ENCODE results near the gene PRLH. TPM values are rescaled to one million over a fixed set of nuclear protein-coding genes. Genes with fewer than 3 reads are reported as not detected.

Gene PRLH
- total RNA-seq, 1 donor from 2014 or later, result not detected

DNA sequence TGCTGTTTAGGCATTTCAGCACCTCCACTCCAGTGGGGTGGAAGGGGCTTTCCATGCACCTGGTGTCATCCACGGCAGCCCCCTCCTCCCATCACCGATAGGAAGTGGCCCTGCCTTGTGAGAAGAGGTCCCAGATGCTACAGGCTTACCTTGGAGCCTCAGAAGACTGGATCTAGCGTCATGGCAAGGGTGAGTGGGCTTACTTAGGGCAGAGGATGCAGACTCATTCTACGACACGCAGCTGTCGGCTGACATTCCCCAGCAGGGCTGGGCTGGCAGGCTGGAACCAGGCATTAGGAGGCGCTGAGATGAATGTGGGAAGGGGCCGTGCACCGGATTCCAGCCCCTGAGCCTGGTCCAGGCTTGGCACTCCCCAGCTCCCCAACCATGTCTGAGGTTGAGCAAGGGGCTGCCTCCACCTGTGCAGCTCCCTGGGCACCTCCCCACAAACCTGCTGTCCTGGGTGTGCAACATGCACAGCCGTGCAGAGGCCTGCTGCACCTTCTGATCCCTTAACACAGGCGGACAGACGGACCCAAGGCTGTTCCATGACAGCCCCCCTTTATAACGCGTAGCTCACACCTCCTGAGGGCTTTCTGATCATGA is 1.7 kb upstream of the PRLH start:
- no peak for FAIRE-seq

DNA sequence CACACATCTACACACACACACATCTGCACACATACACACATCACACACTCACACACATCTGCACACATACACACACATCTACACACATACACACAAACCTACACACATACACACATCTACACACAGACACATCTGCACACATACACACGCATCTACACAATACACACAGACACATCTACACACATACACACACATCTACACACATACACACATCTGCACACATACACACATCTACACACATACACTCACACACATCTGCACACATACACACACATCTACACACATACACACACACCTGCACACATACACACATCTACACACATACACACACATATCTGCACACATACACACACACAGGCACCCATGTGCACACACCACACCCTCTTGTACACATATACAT is 400 bp upstream of the PRLH start:
- no peak overlapping the region for H3K27ac Mint-ChIP-seq (ENCODE audit: unreplicated experiment)
- peak overlapping the region; percentile 10 for H2AFZ ChIP-seq (ENCODE audit: low read depth, low read length)
- FAIRE-seq (peak; percentile 86), DNase-seq (ENCODE audit: low read depth) (no peak)
- H3K27me3 ChIP-seq (ENCODE audit: insufficient read depth, low read length), result no peaks in the 10 kb centered on the region
- no peak overlapping the region for H3K4me3 Mint-ChIP-seq (ENCODE audit: unreplicated experiment)
- H3K4me1 ChIP-seq (ENCODE audit: insufficient read depth, low read length), result no peaks in the 10 kb centered on the region
- peaks cover 4% of the 10 kb centered on the region for H3K9me3 Mint-ChIP-seq (ENCODE audit: unreplicated experiment)
- H3K27me3 Mint-ChIP-seq (ENCODE audit: low read depth, unreplicated experiment), result peaks cover 31% of the 10 kb centered on the region
- H3K4me2 ChIP-seq (ENCODE audit: low read length), result no peak overlapping the region
- no peaks in the 10 kb centered on the region for H3K79me2 ChIP-seq (ENCODE audit: insufficient read depth, low read length)
- H3K27ac ChIP-seq (ENCODE audit: low read depth, low read length), result no peak overlapping the region
- H3K9ac ChIP-seq (ENCODE audit: low read length), result no peak overlapping the region
- no peak overlapping the region for H3K4me3 ChIP-seq (ENCODE audit: insufficient read depth, low read depth, low read length)
- no peaks in the 10 kb centered on the region for H3K36me3 ChIP-seq (ENCODE audit: insufficient read depth, low read length)
- peaks cover 12% of the 10 kb centered on the region for H3K9me3 ChIP-seq (ENCODE audit: insufficient read depth, low read depth, low read length)
- H3K4me1 Mint-ChIP-seq (ENCODE audit: low read depth, unreplicated experiment), result no peaks in the 10 kb centered on the region
- no peaks in the 10 kb centered on the region for H4K20me1 ChIP-seq (ENCODE audit: insufficient read depth, low read length)
- no peak for TF ChIP-seq EZH2 (IDR thresholded peaks at IDR 0.05; ENCODE audit: insufficient read depth, low read length)
- TF ChIP-seq, protein P1, sequence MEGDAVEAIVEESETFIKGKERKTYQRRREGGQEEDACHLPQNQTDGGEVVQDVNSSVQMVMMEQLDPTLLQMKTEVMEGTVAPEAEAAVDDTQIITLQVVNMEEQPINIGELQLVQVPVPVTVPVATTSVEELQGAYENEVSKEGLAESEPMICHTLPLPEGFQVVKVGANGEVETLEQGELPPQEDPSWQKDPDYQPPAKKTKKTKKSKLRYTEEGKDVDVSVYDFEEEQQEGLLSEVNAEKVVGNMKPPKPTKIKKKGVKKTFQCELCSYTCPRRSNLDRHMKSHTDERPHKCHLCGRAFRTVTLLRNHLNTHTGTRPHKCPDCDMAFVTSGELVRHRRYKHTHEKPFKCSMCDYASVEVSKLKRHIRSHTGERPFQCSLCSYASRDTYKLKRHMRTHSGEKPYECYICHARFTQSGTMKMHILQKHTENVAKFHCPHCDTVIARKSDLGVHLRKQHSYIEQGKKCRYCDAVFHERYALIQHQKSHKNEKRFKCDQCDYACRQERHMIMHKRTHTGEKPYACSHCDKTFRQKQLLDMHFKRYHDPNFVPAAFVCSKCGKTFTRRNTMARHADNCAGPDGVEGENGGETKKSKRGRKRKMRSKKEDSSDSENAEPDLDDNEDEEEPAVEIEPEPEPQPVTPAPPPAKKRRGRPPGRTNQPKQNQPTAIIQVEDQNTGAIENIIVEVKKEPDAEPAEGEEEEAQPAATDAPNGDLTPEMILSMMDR (IDR thresholded peaks at IDR 0.05; ENCODE audit: insufficient read depth, low read depth, low read length), result no peak
- peaks cover 2% of the 10 kb centered on the region for H3K36me3 Mint-ChIP-seq (ENCODE audit: low read depth, unreplicated experiment)

More for the DNA sequence above, 1.7 kb upstream of the PRLH start:
- Histone ChIP-seq H3K4me2 (ENCODE audit: low read length) (no peak overlapping the region), H3K79me2 (ENCODE audit: insufficient read depth, low read length) (no peaks in the 10 kb centered on the region), H3K9ac (ENCODE audit: low read length) (no peak overlapping the region), H3K27me3 (ENCODE audit: insufficient read depth, low read length) (no peaks in the 10 kb centered on the region), H3K4me3 (ENCODE audit: insufficient read depth, low read depth, low read length) (no peak overlapping the region), H4K20me1 (ENCODE audit: insufficient read depth, low read length) (no peaks in the 10 kb centered on the region), H3K9me3 (ENCODE audit: insufficient read depth, low read depth, low read length) (peaks cover 12% of the 10 kb centered on the region), H2AFZ (ENCODE audit: low read depth, low read length) (no peak overlapping the region), H3K36me3 (ENCODE audit: insufficient read depth, low read length) (no peaks in the 10 kb centered on the region), H3K27ac (ENCODE audit: low read depth, low read length) (no peak overlapping the region), H3K4me1 (ENCODE audit: insufficient read depth, low read length) (no peaks in the 10 kb centered on the region)
- Mint-ChIP-seq H3K9me3 (ENCODE audit: unreplicated experiment) (peaks cover 3% of the 10 kb centered on the region), H3K36me3 (ENCODE audit: low read depth, unreplicated experiment) (peaks cover under 1% of the 10 kb centered on the region), H3K4me3 (ENCODE audit: unreplicated experiment) (no peak overlapping the region), H3K4me1 (ENCODE audit: low read depth, unreplicated experiment) (no peaks in the 10 kb centered on the region), H3K27ac (ENCODE audit: unreplicated experiment) (no peak overlapping the region), H3K27me3 (ENCODE audit: low read depth, unreplicated experiment) (peaks cover 33% of the 10 kb centered on the region)
- no peak for DNase-seq (ENCODE audit: low read depth)
- no peak for TF ChIP-seq EZH2 (IDR thresholded peaks at IDR 0.05; ENCODE audit: insufficient read depth, low read length)
- TF ChIP-seq, protein P1 (IDR thresholded peaks at IDR 0.05; ENCODE audit: insufficient read depth, low read depth, low read length), result no peak

DNA sequence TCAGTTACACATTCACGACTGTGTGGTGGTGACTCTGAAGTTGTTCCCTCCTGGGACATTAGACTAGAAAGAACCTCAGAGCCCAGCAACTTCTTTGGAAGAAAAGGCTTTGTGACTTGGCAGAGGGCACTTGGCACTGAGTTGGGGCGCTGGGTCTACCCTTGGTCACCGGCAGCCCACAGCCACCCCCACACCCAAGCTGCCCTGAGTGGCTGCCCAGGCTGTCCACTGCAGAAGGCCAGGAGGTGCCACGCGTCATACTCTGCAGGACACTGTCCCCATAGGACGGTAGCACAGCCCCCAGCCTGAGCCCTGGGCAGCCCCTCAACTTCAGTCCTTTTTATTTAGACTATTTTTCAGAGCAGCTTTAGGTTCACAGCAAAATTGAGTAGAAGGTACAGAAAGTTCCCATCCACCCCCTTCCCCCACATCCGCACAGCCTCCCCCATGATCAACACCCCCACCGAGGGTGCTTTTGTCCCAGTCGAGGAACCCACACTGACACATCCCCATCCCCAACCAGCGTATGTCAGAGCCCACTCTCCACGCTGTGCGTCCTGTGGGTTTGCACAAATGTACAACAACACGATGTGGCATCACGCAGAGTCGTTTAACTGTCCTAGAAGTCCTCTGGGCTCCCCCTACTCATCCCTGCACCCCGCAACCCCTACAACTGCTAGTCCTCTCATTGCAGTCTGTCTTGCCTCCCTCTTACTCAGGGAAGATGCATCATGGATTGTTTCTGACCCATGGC is 1.1 kb downstream of the PRLH start:
- peaks cover 3% of the 10 kb centered on the region for H3K4me1 Mint-ChIP-seq (ENCODE audit: low read depth, unreplicated experiment)
- TF ChIP-seq, protein P1 (IDR thresholded peaks at IDR 0.05; ENCODE audit: insufficient read depth, low read depth, low read length), result no peak
- no peak for TF ChIP-seq EZH2 (IDR thresholded peaks at IDR 0.05; ENCODE audit: insufficient read depth, low read length)
- Histone ChIP-seq H4K20me1 (ENCODE audit: insufficient read depth, low read length) (no peaks in the 10 kb centered on the region), H3K9me3 (ENCODE audit: insufficient read depth, low read depth, low read length) (peaks cover 12% of the 10 kb centered on the region), H2AFZ (ENCODE audit: low read depth, low read length) (no peak overlapping the region), H3K27ac (ENCODE audit: low read depth, low read length) (no peak overlapping the region), H3K4me2 (ENCODE audit: low read length) (no peak overlapping the region), H3K79me2 (ENCODE audit: insufficient read depth, low read length) (no peaks in the 10 kb centered on the region), H3K4me1 (ENCODE audit: insufficient read depth, low read length) (peaks cover 4% of the 10 kb centered on the region), H3K4me3 (ENCODE audit: insufficient read depth, low read depth, low read length) (no peak overlapping the region), H3K27me3 (ENCODE audit: insufficient read depth, low read length) (no peaks in the 10 kb centered on the region), H3K9ac (ENCODE audit: low read length) (no peak overlapping the region), H3K36me3 (ENCODE audit: insufficient read depth, low read length) (no peaks in the 10 kb centered on the region)
- DNase-seq (ENCODE audit: low read depth), result no peak
- no peak overlapping the region for H3K27ac Mint-ChIP-seq (ENCODE audit: unreplicated experiment)
- H3K36me3 Mint-ChIP-seq (ENCODE audit: low read depth, unreplicated experiment), result peaks cover 2% of the 10 kb centered on the region
- H3K9me3 Mint-ChIP-seq (ENCODE audit: unreplicated experiment), result peaks cover 4% of the 10 kb centered on the region
- H3K27me3 Mint-ChIP-seq (ENCODE audit: low read depth, unreplicated experiment), result peaks cover 21% of the 10 kb centered on the region
- no peak overlapping the region for H3K4me3 Mint-ChIP-seq (ENCODE audit: unreplicated experiment)
- FAIRE-seq, result no peak
